HG02885 (cell line): ENCODE results near the gene BORCS5.
"Not testable (repeated sequence)": the region's sequence is repeated elsewhere in the genome, so short reads cannot be mapped to it uniquely, and the experiment has no call there.

Experiments used
- ATAC-seq: cut with Tn5 transposase; IDR thresholded peaks from one replicate; pipeline ENCODE4 v1.9.1; 2021; ENCODE audit warnings: mild to moderate bottlenecking; ENCODE audit not compliant: unreplicated experiment, poor library complexity

The BORCS5 gene

DNA sequence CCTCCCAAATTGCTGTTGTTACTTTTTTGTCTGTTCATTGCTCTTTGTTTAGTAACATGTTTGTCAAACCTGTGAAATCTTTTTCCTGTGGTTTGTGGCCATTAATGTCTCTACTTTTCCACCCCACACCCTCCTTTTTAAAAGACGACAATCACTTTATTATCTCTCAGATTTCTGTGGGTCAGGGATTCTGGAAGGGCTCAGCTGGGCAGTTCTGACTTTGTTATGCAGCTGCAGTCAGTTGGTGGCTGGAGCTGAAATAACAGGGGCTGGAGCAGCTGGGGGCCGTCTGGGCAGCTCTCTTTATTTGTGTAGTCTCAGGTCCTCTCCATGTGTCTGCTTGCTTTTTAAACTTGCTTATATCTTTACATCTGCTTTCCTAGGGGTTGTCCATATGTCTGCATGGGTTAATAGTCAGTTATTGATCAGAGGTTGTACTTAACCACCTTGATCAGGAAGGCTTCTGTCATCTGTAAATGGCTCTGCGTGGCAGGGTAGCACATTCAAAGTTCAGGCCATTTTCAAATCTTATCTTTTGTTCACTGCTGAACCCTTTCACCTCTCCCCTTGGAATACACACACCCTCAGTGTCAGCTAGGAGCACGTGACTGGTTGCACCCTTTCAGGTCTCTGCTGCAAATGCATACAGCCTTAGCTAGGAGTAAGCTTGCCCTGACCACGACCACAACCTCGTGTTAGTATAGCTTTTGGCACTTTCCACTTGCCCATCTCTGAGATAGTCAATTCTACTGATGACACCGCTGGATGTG, 27.9 kb downstream of the BORCS5 start:
- ATAC-seq: no peak

GRCh38 chr12:12387501-12387900, 30.6 kb downstream of the BORCS5 start:
- no peak for ATAC-seq

- no peak for ATAC-seq
These were observed 35.5 kb downstream of the BORCS5 start for GRCh38 chr12:12392413-12392812.

DNA sequence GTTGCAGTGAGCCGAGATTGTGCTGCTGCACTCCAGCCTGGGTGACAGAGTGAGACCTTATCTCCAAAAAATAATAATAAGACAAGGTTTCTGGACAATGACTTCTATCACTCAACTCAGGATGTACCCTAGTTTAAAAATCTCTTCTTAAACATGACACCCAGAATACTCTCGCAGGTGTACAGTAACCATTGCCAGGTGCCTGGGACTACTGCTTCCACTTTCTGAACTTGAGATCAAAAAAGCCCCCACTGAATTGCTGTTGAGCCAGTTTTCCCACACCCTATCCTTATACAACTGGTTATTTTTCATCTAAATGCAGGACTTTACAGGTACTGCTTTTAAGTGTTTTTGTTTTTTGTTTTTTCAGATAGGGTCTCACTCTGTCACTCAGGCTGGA, 36.3 kb downstream of the BORCS5 start:
- no peak for ATAC-seq

DNA sequence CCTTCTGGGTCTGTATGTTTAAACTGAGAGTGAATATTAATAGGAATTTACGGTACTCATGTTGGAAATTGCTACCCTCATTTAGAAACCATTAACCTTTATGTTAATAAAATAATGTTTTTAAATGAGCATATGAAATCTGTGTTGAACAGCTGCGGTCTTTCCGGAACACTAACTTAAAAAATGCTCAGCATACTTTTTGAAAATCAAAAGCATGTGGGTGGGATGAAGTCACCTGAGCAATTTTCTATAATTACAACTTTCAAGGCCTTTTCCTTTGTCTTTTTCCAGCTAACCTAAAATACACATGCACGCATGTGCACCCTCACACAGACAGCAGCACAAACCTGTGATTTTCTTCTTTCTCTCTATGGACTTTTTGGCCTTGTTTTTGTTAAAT, 39.8 kb downstream of the BORCS5 start:
- ATAC-seq: no peak

- no peak for ATAC-seq
These were observed 40.3 kb downstream of the BORCS5 start for GRCh38 chr12:12397184-12397583.

GRCh38 chr12:12398026-12398859, 41.4 kb downstream of the BORCS5 start:
- ATAC-seq: no peak

- ATAC-seq: no peak
These were observed 42.3 kb downstream of the BORCS5 start for GRCh38 chr12:12399161-12399560.

GRCh38 chr12:12399776-12400305, 43.0 kb downstream of the BORCS5 start:
- ATAC-seq: no peak

DNA sequence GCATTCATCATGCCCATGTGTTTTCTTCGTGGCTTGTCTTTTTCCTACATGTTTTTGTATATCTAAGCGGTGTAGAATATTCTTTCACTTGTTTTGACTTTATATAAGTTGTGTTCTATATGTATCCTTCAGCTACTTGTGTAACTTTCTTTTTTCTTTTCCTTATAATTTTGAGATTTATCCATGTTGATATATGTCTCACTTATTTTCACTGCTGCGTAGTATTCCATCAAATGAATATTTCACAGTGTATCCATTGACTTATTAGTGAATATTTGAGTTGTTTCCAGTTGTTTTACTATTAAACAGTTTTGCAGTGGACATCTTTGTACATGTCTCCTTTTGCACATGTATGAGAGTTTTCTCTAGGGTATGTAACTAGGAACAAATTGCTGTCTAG, 43.9 kb downstream of the BORCS5 start:
- ATAC-seq: no peak

DNA sequence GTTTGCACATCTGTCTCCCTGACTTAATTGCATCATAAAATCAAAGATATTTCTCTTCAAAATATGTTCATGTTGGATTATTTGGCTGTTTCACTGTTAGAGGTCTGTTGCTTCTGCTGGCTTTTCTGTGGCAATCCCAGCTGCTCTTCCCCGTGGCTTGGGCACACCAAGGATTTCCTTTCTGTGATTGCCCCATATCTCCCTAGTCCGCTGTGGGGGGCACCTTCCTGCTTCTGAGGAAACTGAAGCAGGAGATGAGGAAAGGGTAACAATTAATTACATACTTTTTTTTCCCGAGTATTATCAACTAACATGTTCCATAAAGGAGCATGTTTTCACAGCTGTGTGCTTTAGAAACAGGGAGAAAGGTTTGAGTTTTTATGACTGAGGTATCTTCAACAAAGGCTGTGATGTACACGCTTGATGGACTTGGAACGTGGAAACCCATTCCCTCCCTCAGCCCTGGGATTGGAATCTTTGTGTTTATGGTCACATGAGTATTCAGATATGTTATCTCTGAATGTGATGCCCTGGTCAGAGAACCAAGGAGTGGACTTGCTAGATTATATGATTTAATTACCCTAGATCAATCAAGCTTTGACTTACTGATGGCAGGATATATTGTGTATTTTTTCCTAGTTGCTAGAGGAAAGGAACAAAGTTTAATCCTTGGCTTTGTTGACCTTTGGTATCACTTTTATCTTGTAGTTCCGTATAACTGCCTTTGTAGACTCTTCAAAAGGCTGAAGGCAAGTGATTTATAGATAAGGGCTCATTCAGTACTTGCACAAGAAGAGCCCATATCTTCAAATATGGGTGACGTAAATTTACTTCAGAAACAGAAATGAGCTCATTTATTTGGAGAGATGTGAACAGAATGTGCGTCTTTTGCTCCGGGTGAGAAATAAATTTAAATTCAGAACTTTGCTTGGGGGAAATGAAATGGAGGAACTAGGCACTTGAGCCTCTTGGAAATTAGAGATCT, 46.7 kb downstream of the BORCS5 start:
- no peak for ATAC-seq

GRCh38 chr12:12404297-12404696, 47.4 kb downstream of the BORCS5 start:
- no peak for ATAC-seq

GRCh38 chr12:12405882-12406281, 49.0 kb downstream of the BORCS5 start:
- no peak for ATAC-seq

- no peak for ATAC-seq
These were observed 49.9 kb downstream of the BORCS5 start for GRCh38 chr12:12406762-12407161.

DNA sequence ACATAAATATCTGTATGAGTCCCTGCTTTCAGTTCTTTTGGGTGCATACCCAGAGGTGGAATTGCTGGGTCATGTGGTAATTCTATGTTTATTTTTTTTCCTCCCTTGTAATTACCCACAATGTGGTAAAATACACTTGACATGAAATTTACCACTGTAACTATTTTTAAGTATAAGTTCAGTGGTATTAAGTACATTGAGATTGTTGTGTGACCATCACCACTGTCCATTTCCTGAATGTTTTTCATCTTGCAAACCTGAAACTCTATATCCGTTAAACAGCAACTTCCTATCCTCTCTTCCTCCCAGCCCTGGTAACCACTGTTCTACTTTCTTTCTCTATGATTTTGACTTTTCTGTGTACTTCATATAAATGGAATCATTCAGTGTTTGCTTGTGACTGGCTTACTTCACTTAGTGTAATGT, 51.4 kb downstream of the BORCS5 start:
- no peak for ATAC-seq

- not testable (repeated sequence) for ATAC-seq
These were observed 52.5 kb downstream of the BORCS5 start for GRCh38 chr12:12409337-12409736.

- ATAC-seq: no peak
These were observed 59.0 kb downstream of the BORCS5 start for GRCh38 chr12:12415886-12416285.

GRCh38 chr12:12419165-12419564, 62.3 kb downstream of the BORCS5 start:
- not testable (repeated sequence) for ATAC-seq

- ATAC-seq: no peak
These were observed 66.5 kb downstream of the BORCS5 start for GRCh38 chr12:12423367-12423766.

GRCh38 chr12:12425001-12425400, 68.1 kb downstream of the BORCS5 start:
- ATAC-seq: no peak
